GM12878 (cell line): ENCODE measurements around the gene SLC22A23. TPM values are rescaled to one million over a fixed set of nuclear protein-coding genes. Genes with fewer than 3 reads are reported as not detected.

Experiments
- ATAC-seq: fragments of 200-7000 bp; cut with Tn5 transposase; 3 replicates; pipeline ENCODE4 v1.9.1; 2020; ENCODE audit warnings: mild to moderate bottlenecking, moderate library complexity
- BruUV-seq: library from RNA; stranded (reverse); fragments of 400-500 nt; replicated peaks from 2 replicates; lab custom pipeline; 2021; lab: Mats Ljungman, UMichigan
- CTCF ChIA-PET: fragments of 300-600 bp; sonication (Branson Sonifier 250); formaldehyde crosslinking; extraction: SDS; loops from one replicate; lab custom pipeline; 2021; ENCODE audit warnings: inconsistent platforms; lab: Yijun Ruan, JAX
- POLR2A ChIA-PET: fragments of 350-600 bp; formaldehyde crosslinking; extraction: SDS; loops from one replicate; lab custom pipeline; 2021; ENCODE audit warnings: inconsistent platforms; lab: Charles Lee
- RAD21 ChIA-PET: fragments of 300-600 bp; sonication (Branson Sonifier 250); formaldehyde crosslinking; loops from one replicate; lab custom pipeline; 2023; ENCODE audit warnings: antibody characterized with exemption; ENCODE audit not compliant: unreplicated experiment; lab: Charles Lee
- SMC1A ChIA-PET: fragments of 300-600 bp; sonication (Branson Sonifier 250); formaldehyde crosslinking; loops from one replicate; lab custom pipeline; 2023; ENCODE audit not compliant: unreplicated experiment, uncharacterized antibody; lab: Charles Lee
- DNase-seq: peaks from one replicate; pipeline ENCODE4 v3.0.0-alpha.2; 2011; ENCODE audit warnings: low read depth, low spot score
- FAIRE-seq: peaks from 3 replicates; lab custom pipeline; 2011; peaks lifted over from hg19 to GRCh38; lab: Jason Lieb, UNC
- H2AFZ ChIP-seq: 2 replicates; pipeline ENCODE4 v1.6.0; 2011; ENCODE audit warnings: low read depth, low read length, control low read depth; ENCODE audit not compliant: control insufficient read depth
- H3K27ac ChIP-seq: 2 replicates; pipeline ENCODE4 v1.5.1; 2011; ENCODE audit warnings: control low read depth; ENCODE audit not compliant: control insufficient read depth, insufficient read depth
- H3K27me3 ChIP-seq, 2 experiments: replicated peaks in 1 of 2; 2 replicates each; pipeline versions ENCODE4 v1.6.0 to v1.6.1; 2011; ENCODE audit warnings: low read length in 1 of 2; ENCODE audit not compliant: control insufficient read depth in 2 of 2, insufficient read depth in 2 of 2
- H3K36me3 ChIP-seq, 2 experiments: 2 replicates each; pipeline ENCODE4 v1.5.1; 2011; ENCODE audit warnings: low read length in 1 of 2; ENCODE audit not compliant: control insufficient read depth in 2 of 2, insufficient read depth in 2 of 2
- H3K4me1 ChIP-seq: 2 replicates; pipeline ENCODE4 v1.6.1; 2011; ENCODE audit warnings: mild to moderate bottlenecking, low read length, moderate library complexity, mixed read lengths; ENCODE audit not compliant: control insufficient read depth, insufficient read depth
- H3K4me2 ChIP-seq: 2 replicates; pipeline ENCODE4 v1.6.0; 2011; ENCODE audit warnings: control low read depth; ENCODE audit not compliant: control insufficient read depth, insufficient read depth
- H3K4me3 ChIP-seq: fragments of 200-600 bp; sonication (generic); 2 replicates; pipeline ENCODE4 v1.5.1; 2016
- H3K79me2 ChIP-seq: 2 replicates; pipeline ENCODE4 v1.6.0; 2011; ENCODE audit warnings: low read length; ENCODE audit not compliant: control insufficient read depth, insufficient read depth
- H3K9ac ChIP-seq: 2 replicates; pipeline ENCODE4 v1.8.0; 2011; ENCODE audit warnings: low read length, control low read depth, mixed read lengths; ENCODE audit not compliant: control insufficient read depth, insufficient read depth
- H3K9me3 ChIP-seq: replicated peaks from 3 replicates; pipeline ENCODE4 v1.5.1; 2011; ENCODE audit warnings: mild to moderate bottlenecking, low read length; ENCODE audit not compliant: control insufficient read depth, insufficient read depth
- H4K20me1 ChIP-seq: 2 replicates; pipeline ENCODE4 v1.6.0; 2011; ENCODE audit not compliant: control insufficient read depth, insufficient read depth
- BMI1 ChIP-seq: fragments of 450-650 bp; IDR thresholded peaks from 2 replicates; pipeline ENCODE4 v1.6.1; 2016; ENCODE audit warnings: mild to moderate bottlenecking, moderate library complexity, borderline replicate concordance
- CHD2 ChIP-seq: IDR thresholded peaks from 2 replicates; pipeline ENCODE4 v1.6.1; 2011; ENCODE audit warnings: low read depth, low read length, improper control_type of control experiment, borderline replicate concordance
- CREB1 ChIP-seq: IDR thresholded peaks from 2 replicates; pipeline ENCODE4 v1.6.1; 2012; ENCODE audit warnings: low read depth, mild to moderate bottlenecking, inconsistent platforms
- FOXK2 ChIP-seq: fragments of 450-650 bp; IDR thresholded peaks from 2 replicates; pipeline ENCODE4 v1.6.1; 2017; ENCODE audit warnings: mild to moderate bottlenecking, moderate library complexity
- LARP7 ChIP-seq: fragments of 450-650 bp; IDR thresholded peaks from 2 replicates; pipeline ENCODE4 v1.6.1; 2017; ENCODE audit warnings: mild to moderate bottlenecking
- RAD21 ChIP-seq: IDR thresholded peaks from 2 replicates; pipeline ENCODE4 v1.6.1; 2011; ENCODE audit warnings: mild to moderate bottlenecking, low read depth, low read length, moderate library complexity; ENCODE audit not compliant: insufficient read depth
- RUNX3 ChIP-seq: IDR thresholded peaks from 2 replicates; pipeline ENCODE4 v1.6.1; 2012; ENCODE audit warnings: low read length, inconsistent platforms
- TAF1 ChIP-seq: IDR thresholded peaks from 2 replicates; pipeline ENCODE4 v1.6.1; 2011; ENCODE audit warnings: mild to moderate bottlenecking, low read depth, low read length, borderline replicate concordance
- WGBS: methylation state at CpG from one replicate; pipeline ENCODE4 v1.1.6; 2016; ENCODE audit warnings: low lambda C conversion rate; ENCODE audit not compliant: insufficient replicate concordance, insufficient coverage; ENCODE audit errors: missing lambda C conversion rate; 5-methylcytosine and 5-hydroxymethylcytosine counted together
- in situ Hi-C: fragments of 300-500 bp; cut with MboI; formaldehyde crosslinking; loops from 9 replicates; pipeline ENCODE4 v1.14.3; 2018; ENCODE audit warnings: mixed read lengths
- intact Hi-C: fragments of 100-400 bp; cut with micrococcal nuclease; formaldehyde crosslinking; loops from one replicate; pipeline ENCODE4 v1.14.2; 2022; ENCODE audit not compliant: unreplicated experiment
- polyA plus RNA-seq, 11 experiments: library from polyadenylated mRNA; depleted of rRNA in 4 of 11; unstranded in 6 of 11; stranded (reverse) in 5 of 11; fragments of >200 nt; fragmentation: Nextera tagmentation in 4 of 11; fragmentation: Illumina TruSeq in 1 of 11; extraction: Ambion mirVana in 4 of 11; extraction: Trizol in 1 of 11; gene quantifications; 1 replicate in 1 of 11; 2 replicates in 10 of 11; pipeline versions ENCODE4 v1.2.1 to v1.2.3, GENCODE V29; 2011 to 2016; ENCODE audit warnings: inconsistent platforms in 2 of 11, missing spikeins in 2 of 11, low read depth in 1 of 11
- total RNA-seq, 4 experiments: library from RNA; depleted of rRNA in 3 of 4; stranded (reverse); fragments of >200 nt in 3 of 4; fragmentation: Illumina TruSeq in 1 of 4; extraction: Trizol in 1 of 4; gene quantifications; 2 replicates each; pipeline versions ENCODE4 v1.2.1 to v1.2.3, GENCODE V29; 2013 to 2021
- TF ChIP-seq, protein P1 (sequence below), 3 experiments: IDR thresholded peaks in 2 of 3; conservative IDR thresholded peaks in 1 of 3; 2 replicates each; pipeline ENCODE4 v1.5.1; 2011; ENCODE audit warnings: low read depth in 3 of 3, low read length in 3 of 3, mild to moderate bottlenecking in 3 of 3, control low read depth in 2 of 3, moderate library complexity in 2 of 3, inconsistent platforms in 1 of 3, mixed read lengths in 1 of 3; ENCODE audit not compliant: control insufficient read depth in 2 of 3, insufficient read depth in 1 of 3; ENCODE audit errors: extremely low read depth in 1 of 3

Gene SLC22A23
- total and polyA plus RNA-seq, 10 of the 15 experiments (the other 5 are each of a cell fraction or from before 2014, with no cell fraction given) = 0.20 to 2.4 (median 0.74) TPM

- POLR2A ChIA-PET = no interaction called here
- Histone ChIP-seq H3K4me1 (peaks cover 5% of the 10 kb centered on the region), H3K79me2 (no peaks in the 10 kb centered on the region), H3K27ac (no peak overlapping the region), H3K4me2 (no peak overlapping the region), H3K9me3 (no peaks in the 10 kb centered on the region), H3K36me3 (no peaks in the 10 kb centered on the region), H4K20me1 (no peaks in the 10 kb centered on the region), H3K4me3 (no peak overlapping the region), H3K9ac (no peak overlapping the region), H3K27me3 (no peaks in the 10 kb centered on the region; a peak in 1 of 4 replicates), H2AFZ (no peak overlapping the region)
- ATAC-seq (no peak), FAIRE-seq (no peak), DNase-seq (no peak)
- RAD21 ChIA-PET = no interaction called here
- BruUV-seq = no TSS peak
- intact Hi-C loops = no loop called here
- SMC1A ChIA-PET = interaction anchor here (1.0 to 1.3 kb wide), 2 partner anchors 10 to 12 kb away, joined by 3 read pairs; no protein-coding TSS in a partner anchor
- in situ Hi-C loops = no loop called here
- 56% methylated on average over 14 of the region's 14 CpGs for WGBS
- TF ChIP-seq FOXK2 (no peak), LARP7 (no peak), TAF1 (no peak), RUNX3 (no peak), CREB1 (no peak), RAD21 (no peak), BMI1 (no peak), CHD2 (no peak)
- TF ChIP-seq, protein P1, sequence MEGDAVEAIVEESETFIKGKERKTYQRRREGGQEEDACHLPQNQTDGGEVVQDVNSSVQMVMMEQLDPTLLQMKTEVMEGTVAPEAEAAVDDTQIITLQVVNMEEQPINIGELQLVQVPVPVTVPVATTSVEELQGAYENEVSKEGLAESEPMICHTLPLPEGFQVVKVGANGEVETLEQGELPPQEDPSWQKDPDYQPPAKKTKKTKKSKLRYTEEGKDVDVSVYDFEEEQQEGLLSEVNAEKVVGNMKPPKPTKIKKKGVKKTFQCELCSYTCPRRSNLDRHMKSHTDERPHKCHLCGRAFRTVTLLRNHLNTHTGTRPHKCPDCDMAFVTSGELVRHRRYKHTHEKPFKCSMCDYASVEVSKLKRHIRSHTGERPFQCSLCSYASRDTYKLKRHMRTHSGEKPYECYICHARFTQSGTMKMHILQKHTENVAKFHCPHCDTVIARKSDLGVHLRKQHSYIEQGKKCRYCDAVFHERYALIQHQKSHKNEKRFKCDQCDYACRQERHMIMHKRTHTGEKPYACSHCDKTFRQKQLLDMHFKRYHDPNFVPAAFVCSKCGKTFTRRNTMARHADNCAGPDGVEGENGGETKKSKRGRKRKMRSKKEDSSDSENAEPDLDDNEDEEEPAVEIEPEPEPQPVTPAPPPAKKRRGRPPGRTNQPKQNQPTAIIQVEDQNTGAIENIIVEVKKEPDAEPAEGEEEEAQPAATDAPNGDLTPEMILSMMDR (IDR thresholded peaks at IDR 0.05 in 2 of 3, conservative IDR thresholded peaks at IDR 0.05 in 1 of 3; ENCODE audit: control insufficient read depth in 2 of 3, extremely low read depth in 1 of 3, insufficient read depth in 1 of 3, low read depth in 3 of 3, low read length in 3 of 3) = no peak
- CTCF ChIA-PET = no interaction called here
Measured at GRCh38 chr6:3343089-3343883, 113.6 kb downstream of the SLC22A23 start.
